ENCODE results near the gene ZC3H18.

DNA sequence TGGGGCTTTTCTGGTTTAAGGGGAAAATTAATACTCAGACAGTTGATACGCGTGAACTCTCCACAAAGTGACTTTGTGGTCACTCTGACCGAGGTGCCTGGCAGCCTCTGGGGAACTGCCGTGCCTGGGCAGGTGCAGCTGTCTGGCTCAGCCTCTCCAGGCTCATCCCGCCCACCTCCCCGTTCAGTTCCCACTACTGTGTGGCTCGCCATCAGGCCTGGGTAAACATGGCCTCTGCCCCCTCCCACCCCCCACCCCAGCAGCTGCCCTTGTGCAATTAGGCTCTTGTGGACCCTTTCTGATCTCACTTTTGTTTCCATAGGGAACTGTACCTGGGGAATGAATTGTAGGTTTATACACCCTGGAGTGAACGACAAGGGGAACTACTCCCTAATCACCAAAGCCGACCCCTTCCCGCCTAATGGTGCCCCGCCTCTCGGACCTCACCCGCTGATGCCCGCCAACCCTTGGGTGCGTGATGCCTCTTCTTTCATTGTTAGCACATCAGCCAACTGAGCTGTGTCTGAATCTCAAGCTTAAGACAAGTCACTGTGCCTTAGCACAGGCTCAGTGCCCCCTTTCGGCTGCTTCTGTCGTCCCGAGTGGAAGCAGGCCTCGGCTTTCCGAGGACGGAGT is 27.8 kb downstream of the ZC3H18 start:
- TF ChIP-seq, protein P1, sequence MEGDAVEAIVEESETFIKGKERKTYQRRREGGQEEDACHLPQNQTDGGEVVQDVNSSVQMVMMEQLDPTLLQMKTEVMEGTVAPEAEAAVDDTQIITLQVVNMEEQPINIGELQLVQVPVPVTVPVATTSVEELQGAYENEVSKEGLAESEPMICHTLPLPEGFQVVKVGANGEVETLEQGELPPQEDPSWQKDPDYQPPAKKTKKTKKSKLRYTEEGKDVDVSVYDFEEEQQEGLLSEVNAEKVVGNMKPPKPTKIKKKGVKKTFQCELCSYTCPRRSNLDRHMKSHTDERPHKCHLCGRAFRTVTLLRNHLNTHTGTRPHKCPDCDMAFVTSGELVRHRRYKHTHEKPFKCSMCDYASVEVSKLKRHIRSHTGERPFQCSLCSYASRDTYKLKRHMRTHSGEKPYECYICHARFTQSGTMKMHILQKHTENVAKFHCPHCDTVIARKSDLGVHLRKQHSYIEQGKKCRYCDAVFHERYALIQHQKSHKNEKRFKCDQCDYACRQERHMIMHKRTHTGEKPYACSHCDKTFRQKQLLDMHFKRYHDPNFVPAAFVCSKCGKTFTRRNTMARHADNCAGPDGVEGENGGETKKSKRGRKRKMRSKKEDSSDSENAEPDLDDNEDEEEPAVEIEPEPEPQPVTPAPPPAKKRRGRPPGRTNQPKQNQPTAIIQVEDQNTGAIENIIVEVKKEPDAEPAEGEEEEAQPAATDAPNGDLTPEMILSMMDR (IDR thresholded peaks at IDR 0.05): no peak
- TF ChIP-seq POLR2A (IDR thresholded peaks at IDR 0.05): no peak

Measured in right lobe of liver (tissue), 4 donors.